SK-N-MC (cell line): ENCODE measurements around the gene MRTFB.

Experiments used
- DNase-seq: peaks from one replicate; pipeline ENCODE4 v3.0.0-alpha.2; 2011; ENCODE audit warnings: low read depth, low spot score
- H3K27ac ChIP-seq: fragments of 200-600 bp; sonication (generic); 2 replicates; pipeline ENCODE4 v1.5.1; 2016; ENCODE audit warnings: mixed run types
- H3K36me3 ChIP-seq: fragments of 200-600 bp; sonication (generic); 2 replicates; pipeline ENCODE4 v1.6.1; 2017; ENCODE audit warnings: antibody characterized with exemption, low read length, mixed read lengths; ENCODE audit not compliant: insufficient read depth
- H3K4me3 ChIP-seq: fragments of 200-600 bp; sonication (generic); 2 replicates; pipeline ENCODE4 v1.5.1; 2016
- H3K9ac ChIP-seq: fragments of 200-600 bp; sonication (generic); 2 replicates; pipeline ENCODE4 v1.8.0; 2017; ENCODE audit warnings: mixed run types, mixed read lengths; ENCODE audit not compliant: insufficient read length
- H3K9me3 ChIP-seq: fragments of 200-600 bp; sonication (generic); 2 replicates; pipeline ENCODE4 v1.6.1; 2017; ENCODE audit warnings: low read depth, mild to moderate bottlenecking, antibody characterized with exemption, low read length, moderate library complexity, mixed read lengths
- EZH2 ChIP-seq: fragments of 200-600 bp; sonication (generic); IDR thresholded peaks from one replicate; pipeline ENCODE4 v1.6.1; 2017; ENCODE audit warnings: antibody characterized with exemption
- FOXP2 ChIP-seq: optimal IDR thresholded peaks from 2 replicates; pipeline ENCODE3; 2011; ENCODE audit warnings: mild to moderate bottlenecking, moderate library complexity; ENCODE audit not compliant: insufficient read depth; ENCODE audit errors: extremely low read length, control extremely low read depth
- POLR2AphosphoS5 ChIP-seq: IDR thresholded peaks from 2 replicates; pipeline ENCODE4 v1.6.1; 2012; ENCODE audit warnings: mild to moderate bottlenecking, low read depth, low read length, borderline replicate concordance

Gene MRTFB

GRCh38 chr16:14300705-14301168, 229.6 kb downstream of the MRTFB start:
- no peak overlapping the region for H3K27ac ChIP-seq
- no peak overlapping the region for H3K9ac ChIP-seq
- no peak for TF ChIP-seq FOXP2
- no peak for TF ChIP-seq EZH2
- no peak for TF ChIP-seq POLR2AphosphoS5
- H3K4me3 ChIP-seq, result no peak overlapping the region
- no peaks in the 10 kb centered on the region for H3K9me3 ChIP-seq
- no peaks in the 10 kb centered on the region for H3K36me3 ChIP-seq
- DNase-seq, result no peak

- no peak overlapping the region for H3K9ac ChIP-seq
- H3K27ac ChIP-seq, result no peak overlapping the region
- peak overlapping the region; percentile 66 for H3K4me3 ChIP-seq
- H3K36me3 ChIP-seq, result no peaks in the 10 kb centered on the region
- DNase-seq, result no peak
- no peak for TF ChIP-seq POLR2AphosphoS5
- TF ChIP-seq EZH2, result no peak
- no peak for TF ChIP-seq FOXP2
- no peaks in the 10 kb centered on the region for H3K9me3 ChIP-seq
Measured at GRCh38 chr16:14301169-14302030, 230.3 kb downstream of the MRTFB start.

GRCh38 chr16:14302031-14302398, 230.9 kb downstream of the MRTFB start:
- Histone ChIP-seq H3K9ac (peak overlapping the region; percentile 53), H3K36me3 (no peaks in the 10 kb centered on the region), H3K4me3 (peak overlapping the region; percentile 83), H3K9me3 (no peaks in the 10 kb centered on the region), H3K27ac (no peak overlapping the region)
- TF ChIP-seq EZH2 (no peak), FOXP2 (no peak), POLR2AphosphoS5 (no peak)
- no peak for DNase-seq

- no peak for TF ChIP-seq POLR2AphosphoS5
- TF ChIP-seq EZH2, result no peak
- no peak for TF ChIP-seq FOXP2
- no peak overlapping the region for H3K27ac ChIP-seq
- no peak for DNase-seq
- peak overlapping the region; percentile 53 for H3K9ac ChIP-seq
- no peaks in the 10 kb centered on the region for H3K9me3 ChIP-seq
- peak overlapping the region; percentile 83 for H3K4me3 ChIP-seq
- no peaks in the 10 kb centered on the region for H3K36me3 ChIP-seq
Measured at GRCh38 chr16:14302399-14303181, 231.5 kb downstream of the MRTFB start.

- TF ChIP-seq FOXP2, result no peak
- no peak for TF ChIP-seq POLR2AphosphoS5
- H3K4me3 ChIP-seq, result peak overlapping the region; percentile 83
- no peaks in the 10 kb centered on the region for H3K9me3 ChIP-seq
- no peak overlapping the region for H3K27ac ChIP-seq
- H3K9ac ChIP-seq, result peak overlapping the region; percentile 53
- no peaks in the 10 kb centered on the region for H3K36me3 ChIP-seq
- DNase-seq, result no peak
Measured at GRCh38 chr16:14303182-14303618, 232.1 kb downstream of the MRTFB start.

- H3K27ac ChIP-seq, result peak overlapping the region; percentile 50; the same call in 1 of the 2 replicates
- peak overlapping the region; percentile 83 for H3K4me3 ChIP-seq
- no peak for DNase-seq
- no peak overlapping the region for H3K9ac ChIP-seq
- H3K36me3 ChIP-seq, result no peaks in the 10 kb centered on the region
- no peaks in the 10 kb centered on the region for H3K9me3 ChIP-seq
- TF ChIP-seq EZH2, result no peak
- TF ChIP-seq POLR2AphosphoS5, result no peak
- TF ChIP-seq FOXP2, result no peak
Measured at GRCh38 chr16:14303639-14304394, 232.7 kb downstream of the MRTFB start.

GRCh38 chr16:14304891-14305460, 233.9 kb downstream of the MRTFB start:
- H3K9me3 ChIP-seq, result no peaks in the 10 kb centered on the region
- TF ChIP-seq POLR2AphosphoS5 (no peak), EZH2 (no peak), FOXP2 (no peak)
- H3K36me3 ChIP-seq, result no peaks in the 10 kb centered on the region
- peak overlapping the region; percentile 71 for H3K4me3 ChIP-seq
- peak overlapping the region; percentile 27 for H3K9ac ChIP-seq
- peak overlapping the region; percentile 77 for H3K27ac ChIP-seq
- no peak for DNase-seq
